ENCODE data around the gene LINC01488. TPM values are rescaled to one million over a fixed set of nuclear protein-coding genes. Genes with fewer than 3 reads are reported as not detected.

LINC01488 gene
- total and polyA plus RNA-seq, 9 of the 15 experiments (the other 6 are each of a cell fraction or from before 2014, with no cell fraction given), result not detected

- TF ChIP-seq SMC3 (conservative IDR thresholded peaks at IDR 0.05; ENCODE audit: insufficient read depth, low read depth, low read length), result no peak
- TF ChIP-seq ZNF175 (CRISPR knock-in tag; IDR thresholded peaks at IDR 0.05; ENCODE audit: low read depth), result 0 out of 2 replicates have a peak, but pooled peaks have one; percentile 30
- peak; percentile 54; the same call in 1 of the 2 replicates for TF ChIP-seq L3MBTL2 (IDR thresholded peaks at IDR 0.05)
- TF ChIP-seq CBFA2T3 (IDR thresholded peaks at IDR 0.05), result peak; percentile 92
- no peak for TF ChIP-seq MBD1 (CRISPR knock-in tag; IDR thresholded peaks at IDR 0.05)
- no peak for TF ChIP-seq GTF2B (IDR thresholded peaks at IDR 0.05; ENCODE audit: extremely low read depth, insufficient read length)
- TF ChIP-seq TFAM (CRISPR knock-in tag; conservative IDR thresholded peaks at IDR 0.05), result no peak
- no peak for TF ChIP-seq PCBP1 (IDR thresholded peaks at IDR 0.05; ENCODE audit: low read depth, low read length, poor library complexity, severe bottlenecking)
- no peak for TF ChIP-seq TGIF2 (CRISPR knock-in tag; IDR thresholded peaks at IDR 0.05)
- TF ChIP-seq ETS2 (tag; IDR thresholded peaks at IDR 0.05; ENCODE audit: borderline replicate concordance, poor library complexity, severe bottlenecking), result no peak
- no peak for TF ChIP-seq POLR2AphosphoS2 (IDR thresholded peaks at IDR 0.05; ENCODE audit: low read length)
- no peak for TF ChIP-seq ZNF449 (CRISPR knock-in tag; IDR thresholded peaks at IDR 0.05)
- TF ChIP-seq EHMT2 (IDR thresholded peaks at IDR 0.05), result no peak
- no peak for TF ChIP-seq ZBTB8A (IDR thresholded peaks at IDR 0.05; ENCODE audit: partially characterized antibody)
- no peak for TF ChIP-seq EWSR1 (IDR thresholded peaks at IDR 0.05; ENCODE audit: borderline replicate concordance, low read depth, partially characterized antibody)
- no peak for TF ChIP-seq RAD51 (IDR thresholded peaks at IDR 0.05; ENCODE audit: borderline replicate concordance, low read depth)
- no peak for TF ChIP-seq ELK1 (CRISPR knock-in tag; IDR thresholded peaks at IDR 0.05)
- TF ChIP-seq TFE3 (CRISPR knock-in tag; IDR thresholded peaks at IDR 0.05), result no peak
- TF ChIP-seq MTF1 (CRISPR knock-in tag; IDR thresholded peaks at IDR 0.05; ENCODE audit: borderline replicate concordance), result no peak
Measured at GRCh38 chr11:69449320-69450063, 32.0 kb upstream of the LINC01488 start (continued).

Data from K562 (cell line).